A172 (cell line): ENCODE data around the gene CCIN. TPM values are rescaled to one million over a fixed set of nuclear protein-coding genes. Genes with fewer than 3 reads are reported as not detected.

Experiments used
- DNase-seq: peaks from one replicate; pipeline ENCODE4 v3.0.0-alpha.2; 2015; ENCODE audit warnings: low spot score
- total RNA-seq: library from RNA; depleted of rRNA; stranded (reverse); fragments of >200 nt; shearing (Covaris generic); gene quantifications from 2 replicates; pipeline ENCODE4 v1.2.3, GENCODE V29; 2014

The CCIN gene
- total RNA-seq, 1 experiment from 2014 or later, result 0.34 TPM

DNA sequence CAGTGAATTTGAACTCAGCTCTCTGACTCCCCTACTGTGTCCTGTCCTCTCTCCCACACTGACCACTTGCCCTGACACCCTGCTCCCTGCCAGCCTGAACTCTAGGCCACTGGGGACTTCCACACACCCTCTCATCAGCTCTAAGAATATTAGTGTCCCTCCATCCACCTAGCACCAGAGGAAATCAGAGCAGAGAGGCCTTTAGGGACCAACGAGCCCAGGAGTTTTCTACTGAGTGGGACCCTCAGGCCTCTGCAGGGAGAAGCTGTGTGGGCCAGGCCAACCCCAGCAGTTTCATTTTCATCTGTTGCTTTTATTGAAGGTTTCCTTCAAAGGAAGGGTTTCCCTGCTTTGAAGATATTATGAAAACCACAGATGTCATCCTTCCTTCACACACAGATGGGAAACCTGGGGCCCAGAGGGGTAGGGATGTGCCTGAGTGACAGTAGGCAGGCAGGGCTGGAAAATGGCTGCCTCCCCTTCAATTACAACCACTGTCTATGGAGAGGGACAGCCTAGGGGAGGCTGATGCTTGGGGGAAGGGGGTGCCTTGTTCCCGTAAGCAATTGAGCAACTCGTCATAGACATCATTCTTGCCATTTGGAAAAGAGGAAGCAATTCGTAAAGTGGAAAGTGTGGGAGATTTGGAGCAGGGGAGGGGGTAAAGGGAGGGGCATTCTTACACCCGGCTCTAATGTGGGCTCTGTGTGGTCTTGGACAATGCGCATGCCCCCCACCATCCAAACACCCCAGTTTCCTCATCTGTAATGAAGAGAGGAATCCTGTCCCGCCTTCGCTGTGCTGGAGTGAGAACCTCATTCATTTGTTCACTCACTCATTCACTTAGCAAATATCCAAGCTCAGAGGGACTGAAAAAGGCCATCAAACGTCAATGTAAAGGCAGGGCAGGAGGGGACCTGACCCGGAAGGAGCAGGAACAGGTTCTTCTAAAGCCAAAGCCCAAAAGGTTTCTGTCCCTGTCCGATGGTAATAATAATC lies 28.8 kb upstream of the CCIN start:
- no peak for DNase-seq

GRCh38 chr9:36141288-36141687 lies 27.9 kb upstream of the CCIN start:
- peak; percentile 21 for DNase-seq

GRCh38 chr9:36141761-36142160 lies 27.4 kb upstream of the CCIN start:
- DNase-seq, result no peak

GRCh38 chr9:36142510-36143244 lies 26.5 kb upstream of the CCIN start:
- DNase-seq, result no peak

GRCh38 chr9:36143245-36143641 lies 25.9 kb upstream of the CCIN start:
- no peak for DNase-seq

- no peak for DNase-seq
Measured at GRCh38 chr9:36144309-36145232, 24.6 kb upstream of the CCIN start.

DNA sequence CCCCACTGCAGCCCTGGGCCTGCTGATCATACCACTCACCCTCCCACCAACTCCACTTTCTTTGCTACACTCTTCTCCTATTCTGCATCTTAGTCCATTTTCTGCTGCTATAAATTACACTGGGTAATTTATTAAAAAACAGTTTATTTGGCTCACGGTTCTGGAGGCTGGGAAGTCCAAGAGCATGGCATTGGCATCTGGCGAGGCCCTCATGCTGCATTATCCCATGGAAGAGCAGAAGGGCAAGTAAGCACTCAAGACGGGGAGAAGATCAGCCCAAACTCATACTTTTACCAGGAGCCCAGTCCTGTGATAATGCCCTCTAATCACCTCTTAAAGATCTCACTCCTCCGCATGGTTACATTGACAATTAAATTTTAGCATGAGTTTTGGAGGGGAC lies 23.2 kb upstream of the CCIN start:
- no peak for DNase-seq

DNA sequence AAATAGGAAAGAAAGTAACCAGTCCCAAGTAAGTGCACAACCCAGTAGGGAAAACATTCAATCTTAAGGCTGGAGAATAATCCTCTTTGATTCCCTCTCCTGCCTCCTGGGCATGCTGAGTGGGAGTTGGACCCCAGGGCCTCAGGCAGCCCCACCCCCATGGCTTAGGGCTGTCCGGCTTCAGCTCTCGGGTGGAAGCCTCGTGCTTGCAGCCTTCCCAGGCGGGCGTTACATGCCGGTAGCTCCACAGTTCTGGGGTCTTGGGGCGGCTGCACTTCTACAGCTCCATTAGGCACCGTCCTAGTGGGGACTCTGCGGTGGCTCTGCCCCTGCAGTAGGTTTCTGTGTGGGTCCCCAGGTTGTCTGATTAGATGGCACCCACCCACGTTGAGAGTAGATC lies 22.5 kb upstream of the CCIN start:
- no peak for DNase-seq

DNA sequence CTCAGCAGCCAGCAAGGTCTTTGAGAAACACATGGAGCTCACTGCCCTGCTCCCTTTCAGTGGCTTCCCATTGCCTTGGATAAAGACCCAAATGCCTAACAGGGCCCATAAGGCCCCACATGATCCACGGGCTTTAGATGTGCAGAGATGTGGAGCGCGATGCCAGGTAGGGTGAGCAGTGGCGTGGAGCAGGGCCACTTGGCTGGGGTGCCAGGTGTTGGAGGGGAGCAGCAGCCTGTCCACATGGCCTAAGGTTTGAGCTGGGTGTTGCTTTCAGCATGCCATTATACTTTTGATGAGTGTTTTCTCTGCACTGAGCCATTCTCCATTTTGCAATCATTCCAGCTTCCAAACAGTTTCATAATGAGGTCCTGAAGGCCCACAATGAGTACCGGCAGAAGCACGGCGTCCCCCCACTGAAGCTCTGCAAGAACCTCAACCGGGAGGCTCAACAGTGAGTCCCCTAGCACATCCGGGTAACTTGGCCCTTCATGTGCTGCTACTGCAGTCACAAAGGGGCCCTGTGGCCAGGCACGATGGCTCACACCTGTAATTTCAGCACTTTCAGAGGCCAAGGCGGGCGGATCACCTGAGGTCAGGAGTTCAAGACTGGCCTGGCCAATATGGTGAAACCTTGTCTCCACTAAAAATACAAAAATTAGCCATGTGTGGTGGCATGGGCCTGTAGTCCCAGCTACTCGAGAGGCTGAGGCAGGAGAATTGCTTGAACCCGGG lies 21.6 kb upstream of the CCIN start:
- DNase-seq, result no peak

DNA sequence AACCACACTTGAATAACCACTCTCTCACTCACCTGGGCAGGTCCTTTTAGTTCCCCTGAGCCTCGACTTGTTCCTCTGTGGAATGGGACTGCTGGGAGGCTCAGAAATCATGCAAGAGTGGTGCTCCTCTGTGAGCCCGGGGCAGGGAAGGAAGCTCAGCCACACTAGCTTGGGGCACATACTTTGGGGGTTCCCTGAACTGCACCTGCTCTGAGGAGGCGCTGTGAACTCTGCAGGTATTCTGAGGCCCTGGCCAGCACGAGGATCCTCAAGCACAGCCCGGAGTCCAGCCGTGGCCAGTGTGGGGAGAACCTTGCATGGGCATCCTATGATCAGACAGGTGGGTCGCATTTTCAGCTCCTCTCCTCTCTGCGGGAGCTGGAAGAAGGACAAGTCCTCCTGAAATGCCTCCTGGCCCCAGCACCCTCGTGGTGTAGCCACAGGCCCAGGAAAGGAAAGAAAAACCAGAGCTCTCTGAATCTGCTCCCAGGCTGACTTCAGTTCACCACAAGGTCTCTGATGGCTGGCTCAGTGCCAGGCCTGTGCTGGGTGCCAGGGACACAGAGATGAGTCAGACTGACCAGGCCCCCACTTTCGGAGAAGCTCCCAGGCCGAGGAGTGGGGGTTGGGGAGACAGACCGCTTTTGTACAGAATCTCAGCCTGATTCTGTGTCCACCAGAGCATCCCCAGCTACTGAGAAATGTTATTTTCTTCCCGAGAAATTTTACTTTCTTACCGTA lies 20.7 kb upstream of the CCIN start:
- DNase-seq, result peak; percentile 97

DNA sequence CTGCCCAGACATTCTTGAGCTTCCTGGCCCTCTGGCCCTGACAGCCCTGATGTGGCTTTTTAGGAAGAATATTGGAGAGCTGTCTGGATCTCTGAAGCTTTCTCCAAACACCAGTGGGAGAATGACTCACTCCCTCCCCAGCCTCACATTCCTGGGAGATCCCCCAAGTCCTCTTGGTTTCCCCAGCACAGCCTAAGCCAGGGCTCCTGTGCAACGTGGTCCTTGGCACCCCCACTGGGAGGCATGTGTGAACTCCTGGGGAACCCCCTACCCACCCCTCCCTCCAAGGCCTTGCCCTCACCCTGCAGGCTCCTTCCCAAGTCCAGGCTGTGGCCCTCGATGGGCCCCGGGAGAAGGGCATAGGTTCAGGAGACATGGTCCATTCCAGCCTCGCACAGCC lies 20.0 kb upstream of the CCIN start:
- peak; percentile 77 for DNase-seq

- no peak for DNase-seq
Measured at GRCh38 chr9:36150574-36151315, 18.4 kb upstream of the CCIN start.

DNA sequence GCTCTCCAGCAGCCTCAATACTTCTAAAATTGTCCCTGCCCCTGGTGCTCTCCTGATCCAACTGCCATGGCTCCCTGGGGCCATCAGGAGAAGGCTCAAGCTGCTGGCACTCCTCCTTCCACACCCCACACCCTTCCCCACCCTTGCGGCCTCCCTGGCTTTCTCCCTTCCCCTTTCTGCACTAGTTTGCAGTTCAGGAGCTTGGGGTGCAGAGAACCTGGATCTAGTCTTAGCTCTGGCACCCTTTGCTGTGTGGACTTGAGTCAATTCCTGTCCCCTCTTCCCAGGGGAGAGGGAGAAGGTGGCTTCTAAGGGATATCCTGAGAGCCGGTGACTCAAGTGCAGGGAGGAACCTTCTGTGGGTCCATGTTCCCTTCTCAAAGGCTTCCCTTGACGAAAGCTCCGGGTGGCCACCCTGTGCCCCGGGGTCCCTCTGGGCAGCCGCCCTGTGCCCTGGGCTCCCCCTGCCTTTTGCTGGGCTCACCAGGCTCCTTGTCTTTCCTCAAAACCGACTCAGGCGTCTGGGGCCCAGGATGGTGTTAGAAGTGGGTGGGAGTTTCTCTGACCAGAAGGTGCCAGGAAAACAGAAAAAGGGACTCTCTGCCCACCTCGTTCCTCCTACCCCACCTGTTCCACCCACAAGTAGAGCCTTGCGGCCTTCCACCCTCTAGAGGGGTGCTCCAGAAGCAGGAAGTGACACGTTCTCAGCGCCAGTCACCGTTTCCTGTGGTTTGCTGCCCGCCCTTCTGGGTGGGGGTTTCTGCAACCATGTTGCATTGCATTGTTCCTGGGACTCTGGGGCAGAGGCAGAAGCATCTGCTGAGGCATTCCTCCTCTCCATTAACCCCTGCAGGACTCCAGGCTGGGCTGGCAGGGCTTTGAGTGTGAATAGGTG lies 17.6 kb upstream of the CCIN start:
- DNase-seq, result peak; percentile 86

GRCh38 chr9:36152741-36153438 lies 16.3 kb upstream of the CCIN start:
- DNase-seq, result no peak

DNA sequence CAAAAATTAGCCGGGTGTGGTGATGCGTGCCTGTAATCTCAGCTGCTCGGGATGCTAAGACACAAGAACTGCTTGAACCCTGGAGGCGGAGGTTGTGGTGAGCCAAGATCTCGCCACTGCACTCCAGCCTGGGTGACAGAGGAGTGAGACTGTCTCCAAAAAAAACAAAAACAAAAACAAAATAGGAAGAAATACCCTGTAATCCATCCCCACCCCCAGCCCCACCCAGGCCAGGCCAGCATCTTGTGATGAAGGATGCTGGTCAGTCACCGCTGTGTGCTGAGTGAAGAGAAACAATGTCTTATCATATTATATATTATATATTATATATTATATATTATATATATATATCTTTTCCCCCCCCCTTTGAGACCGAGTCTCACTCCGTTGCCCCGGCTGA lies 15.4 kb upstream of the CCIN start:
- no peak for DNase-seq

- DNase-seq, result peak; percentile 46
Measured at GRCh38 chr9:36154331-36154952, 14.7 kb upstream of the CCIN start.

GRCh38 chr9:36156116-36156515 lies 13.1 kb upstream of the CCIN start:
- DNase-seq, result no peak

DNA sequence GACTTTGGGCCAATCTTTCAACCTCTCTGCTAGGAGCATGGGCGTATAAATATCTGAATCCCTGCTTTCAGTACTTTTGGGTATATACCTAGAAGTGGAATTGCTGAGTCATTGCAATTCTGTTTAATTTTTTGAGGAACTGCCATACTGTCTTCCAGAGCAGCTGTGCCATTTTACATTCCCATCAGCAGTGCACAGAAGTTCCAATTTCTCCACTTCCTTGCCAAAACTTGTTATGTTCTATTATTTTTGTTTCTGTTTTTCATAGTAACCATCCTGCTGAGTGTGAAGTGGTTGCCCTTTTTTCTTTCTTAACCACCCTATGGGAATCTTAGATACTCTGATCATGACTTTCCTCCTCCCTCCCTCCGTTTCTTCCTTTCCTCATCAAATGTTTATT lies 11.1 kb upstream of the CCIN start:
- DNase-seq, result no peak
